ENCODE data around the gene RBM33. TPM values are rescaled to one million over a fixed set of nuclear protein-coding genes. Genes with fewer than 3 reads are reported as not detected.

RBM33 gene
- total RNA-seq, 2 donors from 2014 or later: 86.8 to 87.1 TPM

GRCh38 chr7:155667241-155667829 is 22.9 kb downstream of the RBM33 start:
- no peaks in the 10 kb centered on the region for H3K9me3 ChIP-seq (ENCODE audit: control insufficient read depth, low read length)
- H3K9ac ChIP-seq (ENCODE audit: extremely low read depth, low read length, poor library complexity, severe bottlenecking): no peak overlapping the region
- Mint-ChIP-seq H3K4me1 (peaks cover 44% of the 10 kb centered on the region), H3K27me3 (ENCODE audit: insufficient read depth) (no peaks in the 10 kb centered on the region), H3K27ac (no peak overlapping the region), H3K4me3 (no peak overlapping the region), H3K36me3 (ENCODE audit: low read depth) (peaks cover 8% of the 10 kb centered on the region), H3K9me3 (no peaks in the 10 kb centered on the region)
- WGBS, 2 experiments (ENCODE audit: insufficient coverage in 1 of 2, insufficient read length in 1 of 2): 93 to 96% methylated on average over 4 to 6 of the region's 6 CpGs
- H3K27ac ChIP-seq (ENCODE audit: low read depth, low read length): no peak overlapping the region
- H3K27me3 ChIP-seq (ENCODE audit: control insufficient read depth, insufficient read depth, low read length, poor library complexity, severe bottlenecking): no peaks in the 10 kb centered on the region
- H3K4me1 ChIP-seq (ENCODE audit: control insufficient read depth, insufficient read depth, low read length): no peaks in the 10 kb centered on the region
- no peak for DNase-seq
- H3K4me3 ChIP-seq (ENCODE audit: low read length): no peak overlapping the region
- TF ChIP-seq, protein P1, sequence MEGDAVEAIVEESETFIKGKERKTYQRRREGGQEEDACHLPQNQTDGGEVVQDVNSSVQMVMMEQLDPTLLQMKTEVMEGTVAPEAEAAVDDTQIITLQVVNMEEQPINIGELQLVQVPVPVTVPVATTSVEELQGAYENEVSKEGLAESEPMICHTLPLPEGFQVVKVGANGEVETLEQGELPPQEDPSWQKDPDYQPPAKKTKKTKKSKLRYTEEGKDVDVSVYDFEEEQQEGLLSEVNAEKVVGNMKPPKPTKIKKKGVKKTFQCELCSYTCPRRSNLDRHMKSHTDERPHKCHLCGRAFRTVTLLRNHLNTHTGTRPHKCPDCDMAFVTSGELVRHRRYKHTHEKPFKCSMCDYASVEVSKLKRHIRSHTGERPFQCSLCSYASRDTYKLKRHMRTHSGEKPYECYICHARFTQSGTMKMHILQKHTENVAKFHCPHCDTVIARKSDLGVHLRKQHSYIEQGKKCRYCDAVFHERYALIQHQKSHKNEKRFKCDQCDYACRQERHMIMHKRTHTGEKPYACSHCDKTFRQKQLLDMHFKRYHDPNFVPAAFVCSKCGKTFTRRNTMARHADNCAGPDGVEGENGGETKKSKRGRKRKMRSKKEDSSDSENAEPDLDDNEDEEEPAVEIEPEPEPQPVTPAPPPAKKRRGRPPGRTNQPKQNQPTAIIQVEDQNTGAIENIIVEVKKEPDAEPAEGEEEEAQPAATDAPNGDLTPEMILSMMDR (conservative IDR thresholded peaks at IDR 0.05): no peak
- peaks cover 19% of the 10 kb centered on the region for H3K36me3 ChIP-seq (ENCODE audit: control insufficient read depth, insufficient read depth, low read length)

- H3K27me3 ChIP-seq (ENCODE audit: control insufficient read depth, insufficient read depth, low read length, poor library complexity, severe bottlenecking): no peaks in the 10 kb centered on the region
- H3K9me3 ChIP-seq (ENCODE audit: control insufficient read depth, low read length): no peaks in the 10 kb centered on the region
- no peak overlapping the region for H3K9ac ChIP-seq (ENCODE audit: extremely low read depth, low read length, poor library complexity, severe bottlenecking)
- peaks cover 20% of the 10 kb centered on the region for H3K36me3 Mint-ChIP-seq (ENCODE audit: low read depth)
- no peak overlapping the region for H3K27ac ChIP-seq (ENCODE audit: low read depth, low read length)
- H3K27ac Mint-ChIP-seq: peak overlapping the region; percentile 80
- 91 to 93% methylated on average over 7 to 11 of the region's 11 CpGs for WGBS, 2 experiments (ENCODE audit: insufficient coverage in 1 of 2, insufficient read length in 1 of 2)
- H3K4me3 ChIP-seq (ENCODE audit: low read length): no peak overlapping the region
- H3K4me1 ChIP-seq (ENCODE audit: control insufficient read depth, insufficient read depth, low read length): no peaks in the 10 kb centered on the region
- H3K36me3 ChIP-seq (ENCODE audit: control insufficient read depth, insufficient read depth, low read length): peaks cover 23% of the 10 kb centered on the region
- TF ChIP-seq, protein P1 (conservative IDR thresholded peaks at IDR 0.05): no peak
- H3K4me1 Mint-ChIP-seq: peaks cover 37% of the 10 kb centered on the region
- H3K4me3 Mint-ChIP-seq: no peak overlapping the region
- no peaks in the 10 kb centered on the region for H3K9me3 Mint-ChIP-seq
- no peaks in the 10 kb centered on the region for H3K27me3 Mint-ChIP-seq (ENCODE audit: insufficient read depth)
- DNase-seq: peak; percentile 82
Measured at GRCh38 chr7:155669717-155670505, 25.4 kb downstream of the RBM33 start.

DNA sequence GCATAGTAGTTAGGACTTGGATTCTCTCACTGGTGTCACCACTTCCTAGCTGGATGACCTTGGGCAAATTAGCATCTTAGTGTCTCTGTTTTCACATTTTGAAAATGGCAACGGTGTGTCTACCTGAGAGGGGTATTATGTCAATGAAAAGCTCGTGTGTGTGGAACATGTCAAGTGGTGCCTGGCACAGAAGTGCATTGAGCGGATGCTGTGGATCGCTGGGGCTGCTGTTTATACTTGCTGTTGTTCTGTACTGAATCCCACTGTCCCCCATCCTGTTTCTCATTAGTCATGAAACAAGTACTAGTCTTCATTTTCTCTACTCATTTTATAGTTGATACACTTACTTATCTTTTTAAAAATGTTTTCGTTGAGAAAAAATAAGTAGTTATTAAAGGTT is 26.1 kb downstream of the RBM33 start:
- no peaks in the 10 kb centered on the region for H3K27me3 Mint-ChIP-seq (ENCODE audit: insufficient read depth)
- Histone ChIP-seq H3K27me3 (ENCODE audit: control insufficient read depth, insufficient read depth, low read length, poor library complexity, severe bottlenecking) (no peaks in the 10 kb centered on the region), H3K9me3 (ENCODE audit: control insufficient read depth, low read length) (no peaks in the 10 kb centered on the region), H3K36me3 (ENCODE audit: control insufficient read depth, insufficient read depth, low read length) (peaks cover 18% of the 10 kb centered on the region), H3K4me1 (ENCODE audit: control insufficient read depth, insufficient read depth, low read length) (no peaks in the 10 kb centered on the region), H3K4me3 (ENCODE audit: low read length) (no peak overlapping the region), H3K27ac (ENCODE audit: low read depth, low read length) (no peak overlapping the region), H3K9ac (ENCODE audit: extremely low read depth, low read length, poor library complexity, severe bottlenecking) (no peak overlapping the region)
- H3K9me3 Mint-ChIP-seq: no peaks in the 10 kb centered on the region
- H3K4me1 Mint-ChIP-seq: peaks cover 40% of the 10 kb centered on the region
- DNase-seq: no peak
- TF ChIP-seq, protein P1 (conservative IDR thresholded peaks at IDR 0.05): no peak
- 67 to 72% methylated on average over 3 to 4 of the region's 5 CpGs for WGBS, 2 experiments (ENCODE audit: insufficient coverage in 1 of 2, insufficient read length in 1 of 2)
- H3K27ac Mint-ChIP-seq: no peak overlapping the region
- no peak overlapping the region for H3K4me3 Mint-ChIP-seq
- H3K36me3 Mint-ChIP-seq (ENCODE audit: low read depth): peaks cover 15% of the 10 kb centered on the region
